Hematopoietic multipotent progenitor cell treated with erythropoietin and hydrocortisone succinate and interleukin-3 and kit ligand, for 6 days (in vitro differentiated cells): ENCODE measurements around the gene CACNA2D2.

Experiments
- DNase-seq: peaks from one replicate; pipeline ENCODE4 v3.0.0-alpha.2; 2015

CACNA2D2 gene

GRCh38 chr3:50503504-50504342 is at the start of gene CACNA2D2:
Gene CACNA2D2 (minus strand): TSS chr3:50503634. CDS start chr3:50503423, 211 bp downstream.
- DNase-seq: peak; percentile 78

GRCh38 chr3:50552598-50552997 is 49.2 kb upstream of the CACNA2D2 start:
- DNase-seq: no peak

GRCh38 chr3:50551681-50552435 is 48.4 kb upstream of the CACNA2D2 start:
- DNase-seq: no peak

GRCh38 chr3:50551054-50551659 is 47.7 kb upstream of the CACNA2D2 start:
- DNase-seq: no peak

GRCh38 chr3:50550079-50550736 is 46.8 kb upstream of the CACNA2D2 start:
- DNase-seq: peak; percentile 81

- no peak for DNase-seq
These were observed 45.8 kb upstream of the CACNA2D2 start for GRCh38 chr3:50549226-50549625.

GRCh38 chr3:50545781-50546180 is 42.3 kb upstream of the CACNA2D2 start:
- no peak for DNase-seq

GRCh38 chr3:50542177-50543034 is 39.0 kb upstream of the CACNA2D2 start:
- DNase-seq: peak; percentile 78

GRCh38 chr3:50539356-50540286 is 36.2 kb upstream of the CACNA2D2 start:
- DNase-seq: peak; percentile 93

- DNase-seq: no peak
These were observed 34.1 kb upstream of the CACNA2D2 start for GRCh38 chr3:50537421-50538129.

GRCh38 chr3:50536471-50537180 is 33.2 kb upstream of the CACNA2D2 start:
- no peak for DNase-seq

GRCh38 chr3:50534681-50535330 is 31.4 kb upstream of the CACNA2D2 start:
- DNase-seq: no peak

GRCh38 chr3:50533807-50534461 is 30.5 kb upstream of the CACNA2D2 start:
- DNase-seq: no peak

GRCh38 chr3:50533316-50533715 is 29.9 kb upstream of the CACNA2D2 start:
- no peak for DNase-seq

- DNase-seq: no peak
These were observed 28.8 kb upstream of the CACNA2D2 start for GRCh38 chr3:50532062-50532705.

- no peak for DNase-seq
These were observed 27.8 kb upstream of the CACNA2D2 start for GRCh38 chr3:50531201-50531600.

- no peak for DNase-seq
These were observed 26.9 kb upstream of the CACNA2D2 start for GRCh38 chr3:50530001-50530970.
